SK-N-SH (cell line): ENCODE data around the gene SMO. TPM values are rescaled to one million over a fixed set of nuclear protein-coding genes. Genes with fewer than 3 reads are reported as not detected.

Source experiments
- CTCF ChIA-PET: fragments of 300-600, 350-600 bp; formaldehyde crosslinking; extraction: SDS; loops from one replicate; lab custom pipeline; 2021; lab: Yijun Ruan, JAX
- POLR2A ChIA-PET: fragments of 350-600 bp; sonication (Branson Sonifier 250); formaldehyde crosslinking; extraction: SDS; loops from one replicate; lab custom pipeline; 2020; ENCODE audit warnings: antibody characterized with exemption, inconsistent platforms; lab: Yijun Ruan, JAX
- DNase-seq: peaks from one replicate; pipeline ENCODE4 v3.0.0; 2012
- H2AFZ ChIP-seq: fragments of 200-600 bp; sonication (generic); 2 replicates; pipeline ENCODE4 v1.8.1; 2016; ENCODE audit warnings: antibody characterized with exemption, mild to moderate bottlenecking, low read depth
- H3F3A ChIP-seq: fragments of 200-600 bp; sonication (generic); replicated peaks from 2 replicates; pipeline ENCODE3; 2016; ENCODE audit warnings: antibody characterized with exemption, mild to moderate bottlenecking; ENCODE audit not compliant: insufficient read depth
- H3K27ac ChIP-seq, 2 experiments: fragments of 200-500 bp in 1 of 2; fragments of 200-600 bp in 1 of 2; sonication (Bioruptor generic) in 1 of 2; sonication (generic), shearing (Covaris generic) in 1 of 2; 2 replicates each; pipeline versions ENCODE4 v1.5.1 to v1.6.1; 2014 to 2016; ENCODE audit warnings: low read depth in 2 of 2, inconsistent platforms in 1 of 2, low read length in 1 of 2, mild to moderate bottlenecking in 1 of 2, mixed read lengths in 1 of 2
- H3K27me3 ChIP-seq: fragments of 200-600 bp; sonication (generic), shearing (Covaris generic); 2 replicates; pipeline ENCODE4 v1.6.1; 2016; ENCODE audit warnings: mixed run types; ENCODE audit not compliant: insufficient read depth
- H3K36me3 ChIP-seq, 2 experiments: fragments of 200-500 bp in 1 of 2; fragments of 200-600 bp in 1 of 2; sonication (Bioruptor generic) in 1 of 2; sonication (generic) in 1 of 2; replicated peaks in 1 of 2; 2 replicates each; pipeline versions ENCODE3 to v1.5.1; 2014 to 2016; ENCODE audit warnings: low read length in 1 of 2, mild to moderate bottlenecking in 1 of 2; ENCODE audit not compliant: insufficient read depth in 2 of 2, control insufficient read depth in 1 of 2
- H3K4me1 ChIP-seq, 2 experiments: fragments of 200-500 bp in 1 of 2; fragments of 200-600 bp in 1 of 2; sonication (Bioruptor generic) in 1 of 2; sonication (generic), shearing (Covaris generic) in 1 of 2; 2 replicates each; pipeline versions ENCODE4 v1.5.1 to v1.6.1; 2014 to 2016; ENCODE audit warnings: low read depth in 1 of 2, low read length in 1 of 2, mixed run types in 1 of 2; ENCODE audit not compliant: insufficient read depth in 2 of 2, control insufficient read depth in 1 of 2
- H3K4me2 ChIP-seq: fragments of 200-600 bp; sonication (generic), shearing (Covaris generic); 2 replicates; pipeline ENCODE4 v1.6.1; 2017; ENCODE audit warnings: mixed run types
- H3K4me3 ChIP-seq, 2 experiments: fragments of 200-500 bp in 1 of 2; fragments of 200-600 bp in 1 of 2; sonication (Bioruptor generic) in 1 of 2; sonication (generic), shearing (Covaris generic) in 1 of 2; 2 replicates each; pipeline versions ENCODE4 v1.5.1 to v1.8.1; 2014 to 2016; ENCODE audit warnings: low read depth in 2 of 2, inconsistent platforms in 1 of 2, low read length in 1 of 2, mild to moderate bottlenecking in 1 of 2, mixed read lengths in 1 of 2, moderate library complexity in 1 of 2
- H3K79me2 ChIP-seq: fragments of 200-600 bp; sonication (generic); 2 replicates; pipeline ENCODE4 v1.8.1; 2017; ENCODE audit warnings: mild to moderate bottlenecking; ENCODE audit not compliant: insufficient read depth
- H3K9ac ChIP-seq: fragments of 200-600 bp; sonication (generic); 2 replicates; pipeline ENCODE4 v1.6.1; 2017; ENCODE audit warnings: mixed run types
- H3K9me2 ChIP-seq: fragments of 200-600 bp; sonication (generic); 2 replicates; pipeline ENCODE4 v1.6.1; 2017; ENCODE audit warnings: mixed run types
- H3K9me3 ChIP-seq: fragments of 200-600 bp; sonication (generic); 2 replicates; pipeline ENCODE4 v1.6.1; 2017; ENCODE audit warnings: mixed run types, mild to moderate bottlenecking, moderate library complexity
- H4K20me1 ChIP-seq: fragments of 200-600 bp; sonication (generic); 2 replicates; pipeline ENCODE4 v1.6.1; 2017; ENCODE audit warnings: mild to moderate bottlenecking, mixed run types; ENCODE audit not compliant: insufficient read depth
- CHD2 ChIP-seq: fragments of 150-350 bp; IDR thresholded peaks from 2 replicates; pipeline ENCODE4 v1.6.1; 2018; ENCODE audit warnings: low read length; ENCODE audit not compliant: partially characterized antibody
- EP300 ChIP-seq, 2 experiments: IDR thresholded peaks; 2 replicates each; pipeline versions ENCODE4 v1.4.0 to v1.6.1; 2012; ENCODE audit warnings: borderline replicate concordance in 1 of 2, low read depth in 1 of 2, low read length in 1 of 2
- EZH2phosphoT487 ChIP-seq: fragments of 200-600 bp; sonication (generic); IDR thresholded peaks from 2 replicates; pipeline ENCODE4 v1.6.1; 2017; ENCODE audit warnings: low read depth, mixed run types, mild to moderate bottlenecking, antibody characterized with exemption, moderate library complexity, borderline replicate concordance
- GATA2 ChIP-seq: sonication (generic); formaldehyde crosslinking; IDR thresholded peaks from 2 replicates; pipeline ENCODE4 v1.5.0; 2020; ENCODE audit warnings: mild to moderate bottlenecking, missing genetic modification reagents
- MAX ChIP-seq: IDR thresholded peaks from 2 replicates; pipeline ENCODE4 v1.4.0; 2012; ENCODE audit warnings: low read depth
- MEF2A ChIP-seq: IDR thresholded peaks from 2 replicates; pipeline ENCODE4 v1.4.0; 2012; ENCODE audit warnings: low read depth, borderline replicate concordance
- MXI1 ChIP-seq: IDR thresholded peaks from 2 replicates; pipeline ENCODE4 v1.6.1; 2012; ENCODE audit warnings: mild to moderate bottlenecking, low read depth, low read length, improper control_type of control experiment
- RAD21 ChIP-seq: IDR thresholded peaks from 2 replicates; pipeline ENCODE4 v1.6.1; 2012; ENCODE audit warnings: mild to moderate bottlenecking, low read length
- RCOR1 ChIP-seq: fragments of 150-350 bp; IDR thresholded peaks from 2 replicates; pipeline ENCODE4 v1.6.1; 2017; ENCODE audit warnings: antibody characterized with exemption, low read length
- RFX5 ChIP-seq: IDR thresholded peaks from 2 replicates; pipeline ENCODE4 v1.6.1; 2012; ENCODE audit warnings: mild to moderate bottlenecking, improper control_type of control experiment, low read length
- RXRA ChIP-seq: IDR thresholded peaks from 2 replicates; pipeline ENCODE4 v1.4.0; 2012; ENCODE audit warnings: low read depth, mild to moderate bottlenecking, borderline replicate concordance
- SMC3 ChIP-seq: IDR thresholded peaks from 2 replicates; pipeline ENCODE4 v1.6.1; 2012; ENCODE audit warnings: low read depth, low read length, improper control_type of control experiment
- TAF1 ChIP-seq: IDR thresholded peaks from 2 replicates; pipeline ENCODE4 v1.6.1; 2012; ENCODE audit warnings: low read depth, mild to moderate bottlenecking, low read length, moderate library complexity, borderline replicate concordance
- TEAD4 ChIP-seq: IDR thresholded peaks from 2 replicates; pipeline ENCODE4 v1.4.0; 2012; ENCODE audit warnings: mild to moderate bottlenecking, borderline replicate concordance; ENCODE audit not compliant: insufficient read depth
- USF2 ChIP-seq: fragments of 150-350 bp; IDR thresholded peaks from 2 replicates; pipeline ENCODE4 v1.6.1; 2017; ENCODE audit warnings: antibody characterized with exemption, low read length, low read depth, borderline replicate concordance
- YY1 ChIP-seq: IDR thresholded peaks from 2 replicates; pipeline ENCODE4 v1.4.0; 2012; ENCODE audit warnings: low read depth, mild to moderate bottlenecking
- WGBS: methylation state at CpG from one replicate; pipeline ENCODE4 v1.1.6; 2017; ENCODE audit warnings: low lambda C conversion rate; 5-methylcytosine and 5-hydroxymethylcytosine counted together
- polyA plus RNA-seq, 3 experiments: library from polyadenylated mRNA; depleted of rRNA; stranded (reverse); fragments of >200 nt; gene quantifications; 2 replicates each; pipeline ENCODE4 v1.2.3, GENCODE V29; 2012
- TF ChIP-seq, protein P1 (sequence below): fragments of 200-600 bp; sonication (generic); IDR thresholded peaks from 2 replicates; pipeline ENCODE4 v1.6.1; 2017; ENCODE audit warnings: antibody characterized with exemption, mild to moderate bottlenecking, moderate library complexity

SMO gene
- polyA plus RNA-seq, 1 of the 3 experiments (the other 2 are of a cell fraction), result 37.0 TPM

DNA sequence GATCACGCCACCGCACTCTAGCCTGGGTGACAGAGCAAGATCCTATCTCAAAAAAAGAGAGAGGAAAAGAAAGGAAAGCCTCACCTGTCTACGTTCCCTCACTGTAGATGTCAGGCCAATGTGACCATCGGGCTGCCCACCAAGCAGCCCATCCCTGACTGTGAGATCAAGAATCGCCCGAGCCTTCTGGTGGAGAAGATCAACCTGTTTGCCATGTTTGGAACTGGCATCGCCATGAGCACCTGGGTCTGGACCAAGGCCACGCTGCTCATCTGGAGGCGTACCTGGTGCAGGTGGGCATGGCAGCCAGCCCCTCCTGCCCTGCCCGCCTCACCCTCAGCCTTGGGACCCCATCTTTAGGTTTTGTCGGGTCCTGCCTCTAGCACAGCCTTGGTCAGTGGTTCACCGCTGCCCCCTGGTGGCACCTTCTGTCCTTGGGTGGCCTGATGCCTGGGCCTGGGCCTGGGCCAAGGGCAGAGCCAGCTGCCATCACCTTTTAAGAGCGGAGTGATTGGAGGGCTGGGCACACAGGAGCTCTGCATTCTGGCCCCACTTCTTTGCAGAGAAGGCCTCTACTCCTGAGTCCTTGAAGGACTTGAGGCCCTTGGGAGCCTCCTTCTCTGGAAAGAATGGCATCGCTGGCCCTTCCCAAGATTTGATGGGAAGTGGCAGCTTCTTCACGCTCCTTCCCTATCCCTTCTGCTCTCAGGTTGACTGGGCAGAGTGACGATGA is 22.0 kb downstream of the SMO start (continued):
- TF ChIP-seq EZH2phosphoT487, result no peak
- no peak for TF ChIP-seq RXRA
- no peak for TF ChIP-seq YY1
- TF ChIP-seq RCOR1, result no peak
- no peak for TF ChIP-seq GATA2 (CRISPR knock-in tag)
- no peak for TF ChIP-seq RFX5
- TF ChIP-seq, protein P1, sequence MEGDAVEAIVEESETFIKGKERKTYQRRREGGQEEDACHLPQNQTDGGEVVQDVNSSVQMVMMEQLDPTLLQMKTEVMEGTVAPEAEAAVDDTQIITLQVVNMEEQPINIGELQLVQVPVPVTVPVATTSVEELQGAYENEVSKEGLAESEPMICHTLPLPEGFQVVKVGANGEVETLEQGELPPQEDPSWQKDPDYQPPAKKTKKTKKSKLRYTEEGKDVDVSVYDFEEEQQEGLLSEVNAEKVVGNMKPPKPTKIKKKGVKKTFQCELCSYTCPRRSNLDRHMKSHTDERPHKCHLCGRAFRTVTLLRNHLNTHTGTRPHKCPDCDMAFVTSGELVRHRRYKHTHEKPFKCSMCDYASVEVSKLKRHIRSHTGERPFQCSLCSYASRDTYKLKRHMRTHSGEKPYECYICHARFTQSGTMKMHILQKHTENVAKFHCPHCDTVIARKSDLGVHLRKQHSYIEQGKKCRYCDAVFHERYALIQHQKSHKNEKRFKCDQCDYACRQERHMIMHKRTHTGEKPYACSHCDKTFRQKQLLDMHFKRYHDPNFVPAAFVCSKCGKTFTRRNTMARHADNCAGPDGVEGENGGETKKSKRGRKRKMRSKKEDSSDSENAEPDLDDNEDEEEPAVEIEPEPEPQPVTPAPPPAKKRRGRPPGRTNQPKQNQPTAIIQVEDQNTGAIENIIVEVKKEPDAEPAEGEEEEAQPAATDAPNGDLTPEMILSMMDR, result peak; percentile 96
- no peak for TF ChIP-seq MAX
- TF ChIP-seq MXI1, result no peak

DNA sequence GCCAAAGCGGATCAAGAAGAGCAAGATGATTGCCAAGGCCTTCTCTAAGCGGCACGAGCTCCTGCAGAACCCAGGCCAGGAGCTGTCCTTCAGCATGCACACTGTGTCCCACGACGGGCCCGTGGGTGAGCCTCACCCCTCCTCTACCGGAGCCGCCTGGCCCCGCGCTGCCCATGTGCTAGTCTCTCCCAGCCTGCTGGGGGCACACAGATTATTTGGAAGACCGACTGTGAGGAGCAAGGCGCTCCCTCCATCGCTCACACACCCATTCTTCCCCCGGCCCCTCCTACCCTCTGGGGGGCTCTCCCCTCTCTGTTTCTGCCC is 22.5 kb downstream of the SMO start:
- POLR2A ChIA-PET, result interaction anchor here (1.5 kb wide), 1 partner anchor 47 kb away, joined by 3 read pairs; no protein-coding TSS in a partner anchor
- no peaks in the 10 kb centered on the region for H3K79me2 ChIP-seq
- no peak overlapping the region for H2AFZ ChIP-seq
- H3K9ac ChIP-seq, result no peak overlapping the region
- no peaks in the 10 kb centered on the region for H3K9me2 ChIP-seq
- peaks cover 18 to 33% of the 10 kb centered on the region in 2 experiments for H3K36me3 ChIP-seq
- no peaks in the 10 kb centered on the region for H3K27me3 ChIP-seq
- no peaks in the 10 kb centered on the region for H4K20me1 ChIP-seq
- no peaks in the 10 kb centered on the region for H3F3A ChIP-seq
- TF ChIP-seq TEAD4 (no peak), USF2 (no peak)
- no peak for DNase-seq
- no peak overlapping the region for H3K27ac ChIP-seq
- H3K4me2 ChIP-seq, result no peak overlapping the region
- whole genome bisulfite sequencing, result 93% methylated on average over 9 of the region's 14 CpGs
- CTCF ChIA-PET, result interaction anchor here (0.6 to 14.2 kb wide), 60 partner anchors 9 to 777 kb away, joined by 3 to 385 read pairs (median 4); partner anchors contain the start of genes AHCYL2, KCP, SMO and TSPAN33
- no peaks in the 10 kb centered on the region for H3K9me3 ChIP-seq
- peaks cover 0 to 6% of the 10 kb centered on the region in 2 experiments; a peak in 1 of 4 replicates for H3K4me1 ChIP-seq
- H3K4me3 ChIP-seq, result no peak overlapping the region

- no peaks in the 10 kb centered on the region for H3K9me3 ChIP-seq
- POLR2A ChIA-PET, result no interaction called here
- no peaks in the 10 kb centered on the region for H3K27me3 ChIP-seq
- WGBS, result 97% methylated on average over 14 of the region's 14 CpGs
- CTCF ChIA-PET, result interaction anchor here (0.6 to 14.2 kb wide), 8 partner anchors 13 to 156 kb away, joined by 3 to 385 read pairs (median 16); no protein-coding TSS in a partner anchor
- H3K4me2 ChIP-seq, result no peak overlapping the region
- H3K4me3 ChIP-seq, result no peak overlapping the region
- no peaks in the 10 kb centered on the region for H3K9me2 ChIP-seq
- no peak overlapping the region for H3K9ac ChIP-seq
- H3K4me1 ChIP-seq, result peaks cover 0 to 6% of the 10 kb centered on the region in 2 experiments; a peak in 1 of 4 replicates
- H4K20me1 ChIP-seq, result no peaks in the 10 kb centered on the region
- no peaks in the 10 kb centered on the region for H3F3A ChIP-seq
- no peak overlapping the region for H2AFZ ChIP-seq
- DNase-seq, result no peak
- no peak overlapping the region for H3K27ac ChIP-seq
- no peaks in the 10 kb centered on the region for H3K79me2 ChIP-seq
- H3K36me3 ChIP-seq, result peaks cover 14 to 28% of the 10 kb centered on the region in 2 experiments
- TF ChIP-seq EP300 (IDR thresholded peaks at IDR 0.05; ENCODE audit: borderline replicate concordance in 1 of 2, low read depth in 1 of 2, low read length in 1 of 2), result no peak
- TF ChIP-seq MAX, result no peak
- TF ChIP-seq, protein P1, result no peak
- TF ChIP-seq MXI1, result no peak
- TF ChIP-seq MEF2A, result no peak
- no peak for TF ChIP-seq TAF1
- no peak for TF ChIP-seq SMC3
- TF ChIP-seq RXRA, result no peak
- no peak for TF ChIP-seq RAD21
- no peak for TF ChIP-seq CHD2
Measured at GRCh38 chr7:129212126-129212525, 23.7 kb downstream of the SMO start.
